DMS 273 (cell line): ENCODE data around the gene KCNQ2.

Source experiments
- DNase-seq: peaks from one replicate; lab custom pipeline; 2025; ENCODE audit not compliant: unreplicated experiment; lab: John Stamatoyannopoulos, UW

The KCNQ2 gene

DNA sequence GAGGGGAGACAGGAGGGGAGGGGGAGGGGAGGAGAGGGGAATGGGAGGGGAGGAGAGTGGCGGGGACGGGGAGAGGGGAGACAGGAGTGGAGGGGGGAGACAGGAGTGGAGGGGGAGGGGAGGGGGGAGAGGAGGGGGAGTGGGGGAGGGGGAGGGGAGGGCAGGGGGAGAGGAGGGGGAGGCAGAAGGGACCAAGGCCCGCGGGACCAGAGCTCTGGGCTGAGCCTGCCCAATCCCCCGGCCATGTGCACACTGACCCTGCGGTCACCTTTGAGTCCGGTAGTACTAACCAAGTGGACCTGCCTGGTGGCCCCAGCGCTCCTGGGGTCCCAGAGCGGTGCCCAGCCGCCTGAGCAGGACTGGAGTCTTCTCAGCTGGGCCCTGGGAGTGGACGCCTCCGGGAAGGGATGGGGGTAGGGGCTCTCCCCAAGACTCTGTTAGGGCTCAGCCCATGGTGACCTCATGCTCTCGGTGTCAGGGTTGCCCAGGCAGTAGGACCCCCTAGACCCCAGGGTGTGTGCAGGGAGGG lies 471 bp upstream of the KCNQ2 start:
- no peak for DNase-seq

DNA sequence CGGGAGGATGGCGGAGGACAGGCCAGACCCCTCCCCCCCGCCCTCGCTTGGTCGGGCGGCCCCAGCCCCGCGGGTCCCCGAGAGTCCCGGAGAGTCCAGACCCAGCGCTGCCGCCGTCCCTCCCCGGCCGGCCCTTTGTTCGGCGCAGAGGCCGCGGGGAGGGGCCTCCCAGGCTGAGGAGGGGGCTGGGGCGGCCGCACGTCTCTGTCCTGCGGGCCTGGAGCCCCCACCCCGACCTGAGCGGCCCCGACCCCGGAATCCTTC lies 806 bp downstream of the KCNQ2 start:
- no peak for DNase-seq

DNA sequence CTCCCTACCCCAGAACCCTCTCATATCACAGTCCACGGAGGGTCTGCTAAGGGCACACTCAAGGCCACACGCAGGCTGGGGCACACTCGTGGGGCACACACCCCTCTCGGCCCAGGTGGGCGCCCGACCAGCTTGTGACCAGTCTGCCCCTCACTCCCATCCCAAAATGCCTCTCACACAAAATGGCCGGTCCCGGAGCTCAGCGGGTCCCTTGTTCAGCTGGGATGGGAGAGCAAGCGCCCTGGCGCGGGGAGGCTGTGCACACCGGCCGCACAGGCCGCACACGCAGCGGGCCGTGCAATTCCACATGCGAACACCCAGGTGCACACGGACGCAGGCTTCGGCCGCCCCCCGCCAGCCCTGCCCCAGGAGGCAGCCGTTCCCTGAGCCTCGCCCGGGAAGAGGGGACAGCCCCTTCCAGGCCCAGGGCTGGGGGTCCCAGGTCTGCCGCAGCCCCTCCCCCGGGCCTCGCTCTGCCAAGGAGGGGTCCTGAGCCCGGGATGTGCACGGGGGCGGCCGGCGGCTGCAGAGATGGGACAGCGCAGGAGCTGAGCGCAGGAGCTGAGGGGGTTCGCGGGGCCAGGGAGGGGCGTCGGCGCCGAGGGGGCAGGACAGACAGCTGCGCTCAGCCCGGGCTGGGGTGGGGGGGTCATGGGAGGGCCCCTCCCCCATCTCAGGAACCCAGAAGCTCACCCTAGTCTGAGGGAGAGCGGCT lies 1.3 kb downstream of the KCNQ2 start:
- peak; percentile 75 for DNase-seq

DNA sequence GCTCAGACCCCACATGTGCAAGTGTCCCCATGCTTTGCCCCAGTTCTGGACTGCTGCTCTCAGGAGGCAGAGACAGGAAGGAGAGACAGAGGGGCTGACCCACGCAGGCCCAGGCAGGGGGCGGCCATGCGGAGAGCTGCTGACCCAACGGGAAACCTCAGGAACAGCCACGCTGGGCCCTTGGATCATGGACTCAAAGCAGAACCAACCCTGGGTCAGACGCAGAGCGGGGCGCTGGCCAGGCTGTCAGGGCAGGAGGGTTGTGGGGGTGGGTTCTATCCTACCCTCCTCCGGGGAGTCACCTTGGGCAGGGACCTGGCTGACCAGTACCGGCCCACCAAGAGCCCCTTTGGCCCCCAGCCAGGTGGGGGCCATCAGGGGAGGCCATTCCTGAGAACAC lies 2.0 kb downstream of the KCNQ2 start:
- DNase-seq = no peak

DNA sequence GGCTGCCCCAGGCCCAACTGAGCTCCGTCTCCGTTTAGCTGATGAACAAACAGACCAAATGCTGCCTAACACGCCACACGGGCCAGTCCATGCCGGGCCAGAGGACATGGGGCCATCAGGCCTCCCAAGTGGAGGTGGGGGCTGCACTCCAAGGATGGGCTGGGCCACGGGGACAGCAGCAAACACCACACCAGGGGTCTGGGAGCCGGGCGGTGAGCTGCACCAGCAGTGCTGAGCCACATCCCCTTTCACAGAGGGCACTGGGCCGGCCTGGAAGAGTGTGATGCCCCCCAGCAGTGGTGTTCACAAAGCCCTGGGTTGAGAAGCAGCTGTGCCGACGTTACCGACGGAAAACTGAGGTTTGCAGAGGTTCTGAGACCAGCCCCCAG lies 2.7 kb downstream of the KCNQ2 start:
- DNase-seq = no peak

DNA sequence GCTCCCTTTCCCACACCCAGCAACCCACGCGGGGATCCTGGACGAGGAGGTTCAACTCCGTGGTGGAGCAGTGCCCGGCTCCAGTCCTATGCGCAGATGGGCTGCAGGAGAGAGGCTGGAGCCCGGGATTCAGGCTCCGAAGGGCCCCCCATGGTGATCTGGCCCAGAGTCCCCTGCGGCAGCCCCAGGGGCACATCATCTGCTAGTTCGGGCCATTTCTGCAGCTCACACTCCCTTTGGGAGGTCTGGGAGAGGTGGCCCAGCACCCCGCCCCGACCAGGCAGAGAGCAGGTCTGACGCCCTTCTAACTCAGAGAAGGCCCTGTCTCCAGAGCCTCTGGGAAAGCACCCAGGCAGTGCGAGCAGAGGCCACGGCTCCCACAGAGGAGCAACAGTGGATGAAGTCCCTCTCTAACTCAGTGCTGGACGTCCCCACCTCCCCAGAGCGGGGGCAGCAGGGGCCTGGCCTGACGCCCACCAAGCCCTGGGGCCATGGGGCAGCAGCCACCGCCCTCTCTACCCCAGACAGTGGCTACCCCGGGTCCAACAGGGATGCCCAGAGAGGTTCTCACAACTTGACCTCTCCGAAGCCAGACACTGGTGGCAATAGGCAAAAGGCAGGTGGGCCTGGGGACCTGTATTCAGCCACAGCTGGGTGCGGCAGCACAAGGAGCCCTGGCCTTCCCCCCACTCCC lies 3.3 kb downstream of the KCNQ2 start:
- DNase-seq = peak; percentile 58

DNA sequence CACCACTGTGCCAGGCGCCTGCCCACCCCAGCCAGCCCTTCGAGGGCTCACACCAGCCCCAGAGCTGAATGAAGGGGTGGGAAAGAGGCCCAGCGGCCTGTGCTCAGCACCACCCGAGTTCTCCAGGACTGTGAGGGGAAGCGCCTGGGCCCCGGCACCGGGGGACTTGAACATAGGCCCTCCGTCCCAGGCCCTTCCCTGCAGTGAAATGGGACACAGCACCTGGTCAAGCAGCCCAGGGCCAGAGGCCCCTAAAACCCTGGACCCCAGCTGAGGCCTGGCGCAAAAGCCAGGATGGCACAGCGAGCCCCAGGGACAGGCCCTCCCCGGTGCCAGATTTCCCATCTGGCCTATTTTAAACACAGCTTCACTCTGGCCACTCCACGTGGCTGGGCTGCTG lies 4.0 kb downstream of the KCNQ2 start:
- peak; percentile 75 for DNase-seq

DNA sequence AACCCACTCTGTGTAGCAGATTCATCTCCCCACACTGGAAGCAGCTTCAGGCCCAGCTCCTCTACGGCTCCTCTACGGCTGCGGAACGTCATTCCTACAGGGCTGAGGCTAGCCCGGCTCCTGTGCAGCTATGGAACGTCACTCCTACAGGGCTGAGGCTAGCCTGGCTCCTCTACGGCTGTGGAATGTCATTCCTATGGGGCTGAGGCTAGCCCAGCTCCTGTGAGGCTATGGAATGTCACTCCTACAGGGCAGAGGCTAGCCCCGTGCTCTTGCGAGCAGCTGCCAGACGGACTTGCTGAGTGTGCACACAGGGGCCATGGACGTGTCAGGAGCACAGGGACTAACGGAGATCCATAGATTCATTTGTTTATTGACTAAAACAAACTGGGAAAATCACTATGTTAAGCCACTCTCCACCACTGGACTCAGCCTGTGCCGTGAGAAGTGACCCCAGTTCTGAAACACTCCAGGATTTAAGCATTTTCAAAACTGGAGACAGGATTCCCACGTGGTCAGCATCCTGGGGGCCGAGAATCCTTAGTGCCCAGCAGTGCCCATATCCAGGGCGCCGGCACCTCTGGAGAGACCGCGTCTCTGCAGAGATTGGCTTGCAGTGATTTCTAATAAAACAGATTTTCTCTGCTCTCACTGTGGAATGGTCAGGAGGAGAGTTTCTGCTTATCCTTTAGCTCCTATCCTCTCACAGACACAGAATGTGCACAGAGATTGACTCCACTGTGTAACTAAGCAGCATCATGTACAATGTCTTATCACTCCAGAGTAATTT lies 5.0 kb downstream of the KCNQ2 start:
- DNase-seq = no peak

DNA sequence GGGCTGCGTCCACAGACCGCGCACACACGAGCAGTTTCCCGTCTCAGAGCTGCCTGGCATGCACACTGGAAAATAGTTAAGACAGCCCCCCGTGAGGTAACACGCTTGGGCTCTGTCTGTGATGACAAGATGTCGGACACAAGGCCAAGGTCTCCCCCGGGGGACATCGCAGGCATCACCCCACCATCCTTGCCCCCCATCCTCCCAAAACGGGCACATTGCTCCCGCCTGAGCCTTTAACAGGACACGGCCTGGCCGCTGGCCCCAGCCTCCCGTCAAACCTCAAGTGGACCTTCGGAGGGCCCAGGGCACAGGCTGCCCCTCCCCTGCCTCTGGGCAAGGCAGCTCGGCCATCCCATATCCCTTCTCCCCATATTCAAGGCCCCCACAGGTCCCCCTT lies 5.6 kb downstream of the KCNQ2 start:
- DNase-seq = no peak

DNA sequence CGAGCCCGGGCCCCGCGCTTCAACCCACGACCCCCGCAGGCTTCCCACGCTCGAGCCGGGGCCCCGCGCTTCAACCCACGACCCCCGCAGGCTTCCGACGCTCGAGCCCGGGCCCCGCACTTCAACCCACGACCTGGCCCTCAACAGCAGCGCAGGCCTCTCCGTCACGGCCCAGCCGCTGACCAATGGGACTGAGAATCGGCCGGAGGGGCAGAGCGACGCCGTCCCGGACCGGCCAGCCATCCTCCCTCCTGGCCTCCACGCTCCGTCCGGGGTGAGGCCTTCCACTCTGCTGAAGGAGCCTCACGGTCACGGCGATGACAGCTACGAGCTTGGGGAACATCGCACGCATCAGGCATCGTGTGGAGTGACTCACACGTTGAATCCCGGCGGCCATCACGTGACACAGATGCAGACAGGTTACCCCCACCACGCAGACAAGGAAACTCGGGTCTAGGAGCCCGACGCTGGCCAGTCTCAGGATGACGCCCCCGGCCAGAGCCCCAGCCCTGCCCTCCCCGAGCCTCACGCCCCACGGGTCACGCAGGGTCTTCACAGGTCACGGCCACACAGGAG lies 6.1 kb downstream of the KCNQ2 start:
- no peak for DNase-seq

DNA sequence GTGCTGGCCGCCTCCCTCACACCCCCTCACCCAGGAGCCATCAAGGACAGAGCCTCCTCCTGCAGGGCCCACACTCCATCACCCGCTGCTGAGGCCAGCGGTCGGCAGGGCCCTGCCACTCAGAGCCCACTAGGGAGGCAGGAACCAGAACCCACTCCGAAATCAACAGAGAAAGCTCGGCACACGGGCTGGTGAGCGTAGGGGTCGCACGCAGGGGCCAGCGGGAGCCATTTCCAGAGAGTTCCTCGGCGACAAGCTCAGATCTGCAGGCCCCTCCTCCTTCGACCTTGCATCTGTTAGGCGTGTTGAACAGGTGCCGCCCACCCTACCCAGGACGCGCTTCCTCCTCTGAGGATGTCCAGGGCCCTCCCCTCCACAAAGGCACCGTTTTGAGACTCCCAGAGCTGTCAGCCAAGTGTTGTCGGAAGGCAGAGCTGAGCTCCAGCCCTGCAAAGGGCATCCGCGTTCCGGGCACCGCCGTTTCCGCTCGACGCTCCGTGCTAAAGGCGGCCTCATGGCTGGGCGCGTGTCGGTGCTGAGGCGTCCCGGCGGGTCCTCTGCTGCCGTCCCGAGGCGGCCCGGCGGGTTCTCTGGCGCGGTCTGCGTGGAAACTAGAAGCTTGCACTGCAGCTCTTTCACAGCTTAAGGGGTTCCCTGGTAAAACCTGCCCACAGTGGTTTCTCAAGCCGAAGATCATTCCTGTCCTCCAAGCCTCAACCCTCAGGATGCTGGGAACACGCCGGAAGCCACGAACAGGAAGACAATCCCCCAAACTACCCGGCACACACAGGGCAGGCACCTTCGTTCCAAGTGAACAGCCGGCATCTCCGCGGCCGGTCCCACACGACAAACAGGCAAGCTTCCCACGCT lies 6.8 kb downstream of the KCNQ2 start:
- no peak for DNase-seq

DNA sequence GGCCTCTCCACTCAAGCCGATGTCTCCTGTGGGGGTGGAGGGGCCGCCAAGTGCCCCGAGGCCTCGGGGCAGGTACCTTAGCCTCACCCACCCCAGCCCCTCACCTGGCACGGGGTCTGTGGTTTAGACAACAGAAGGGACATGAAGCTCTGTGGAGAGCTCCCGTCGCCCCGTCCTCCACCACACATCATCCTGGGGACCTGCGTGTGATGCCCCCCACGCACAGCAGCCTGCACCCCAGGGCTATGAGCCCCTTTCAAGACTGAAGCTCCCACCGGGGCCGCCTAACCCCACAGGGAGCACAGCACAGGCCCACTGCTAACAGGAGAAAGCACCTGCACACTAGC lies 8.2 kb downstream of the KCNQ2 start:
- no peak for DNase-seq

DNA sequence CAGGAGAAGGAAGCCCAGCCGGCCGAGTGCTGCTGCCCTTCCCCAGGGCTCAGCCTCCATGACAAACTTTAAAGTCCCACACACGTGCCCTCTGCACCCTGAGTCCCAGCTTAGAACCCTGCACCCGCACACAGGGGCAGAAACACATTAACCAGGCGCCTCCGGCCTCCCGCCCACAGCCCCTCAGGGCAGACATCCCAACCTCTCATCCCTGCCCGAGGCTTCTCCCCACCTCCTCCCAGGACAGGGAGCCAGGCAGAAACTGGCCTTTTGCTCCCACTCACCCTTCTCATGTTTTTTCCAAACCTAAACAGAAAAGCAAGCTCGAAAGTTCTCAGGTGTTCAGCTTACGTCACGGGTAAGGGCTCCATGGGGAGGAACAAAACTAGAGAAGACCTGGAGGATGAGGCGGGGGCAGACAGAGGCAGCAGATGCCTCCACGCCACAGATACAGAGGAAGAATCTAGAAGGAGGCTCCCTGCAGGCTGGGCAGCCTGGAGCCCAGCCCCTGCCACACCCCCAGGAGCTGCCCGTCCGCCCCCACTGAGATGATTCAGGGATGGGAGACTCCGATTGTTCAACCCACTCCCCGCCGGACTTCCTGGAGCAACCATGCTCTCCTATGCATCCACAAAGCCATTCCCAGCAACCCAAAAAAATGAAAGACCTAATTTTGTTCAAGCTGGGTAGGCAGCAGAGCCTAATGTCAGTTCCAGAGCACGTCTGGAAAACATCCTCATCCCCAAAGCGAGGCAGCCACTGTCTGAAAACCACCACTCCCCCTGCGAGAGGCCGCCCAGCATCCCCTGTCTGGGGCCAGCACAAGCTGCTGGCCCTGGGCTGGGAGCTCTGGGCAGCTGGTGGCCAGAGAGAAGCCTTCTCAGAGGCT lies 8.8 kb downstream of the KCNQ2 start:
- DNase-seq = no peak

DNA sequence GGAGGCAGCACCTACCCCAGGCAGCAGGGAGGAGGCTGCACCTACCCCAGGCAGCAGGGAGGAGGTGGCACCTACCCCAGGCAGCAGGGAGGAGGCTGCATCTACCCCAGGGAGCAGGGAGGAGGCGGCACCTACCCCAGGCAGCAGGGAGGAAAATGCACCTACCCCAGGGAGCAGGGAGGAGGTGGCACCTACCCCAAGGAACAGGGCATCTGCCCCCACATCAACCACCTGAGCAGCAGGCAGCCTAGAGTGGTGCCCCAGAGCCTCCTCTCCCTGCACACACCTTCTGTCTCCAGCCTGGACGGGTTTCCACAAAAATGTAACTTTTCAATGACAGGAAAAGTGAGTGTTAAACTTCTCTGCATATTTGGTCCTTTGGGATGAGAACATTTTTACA lies 10.2 kb downstream of the KCNQ2 start:
- no peak for DNase-seq

DNA sequence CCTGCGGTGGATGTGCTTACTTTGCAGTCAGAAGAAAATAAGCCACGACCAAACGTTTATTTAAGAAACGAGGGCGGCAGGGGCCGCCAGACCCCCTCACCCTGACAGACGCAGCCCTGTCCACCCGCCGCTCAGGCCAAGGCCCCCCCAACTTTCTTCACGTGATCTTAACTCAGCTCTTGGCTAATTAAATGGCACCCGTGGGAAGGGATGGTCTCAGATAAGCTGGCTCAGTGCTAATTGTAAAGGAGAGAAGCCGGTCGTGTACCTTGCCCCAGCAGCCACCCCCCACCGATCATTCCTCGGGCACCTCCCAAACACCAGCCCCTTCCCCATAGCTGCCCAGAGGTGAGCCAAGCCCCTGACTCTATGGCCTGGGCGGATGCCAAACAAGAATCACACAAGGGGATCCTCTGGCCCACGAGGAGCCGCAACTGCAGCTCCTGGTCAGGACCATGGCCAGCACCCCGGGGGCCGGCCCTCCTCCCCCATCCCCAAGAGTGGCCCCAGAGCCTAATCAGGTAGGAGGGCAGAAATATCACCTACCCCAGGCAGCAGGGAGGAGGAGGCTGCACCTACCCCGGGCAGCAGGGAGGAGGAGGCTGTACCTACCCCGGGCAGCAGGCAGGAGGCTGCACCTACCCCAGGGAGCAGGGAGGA lies 11.2 kb downstream of the KCNQ2 start:
- no peak for DNase-seq

DNA sequence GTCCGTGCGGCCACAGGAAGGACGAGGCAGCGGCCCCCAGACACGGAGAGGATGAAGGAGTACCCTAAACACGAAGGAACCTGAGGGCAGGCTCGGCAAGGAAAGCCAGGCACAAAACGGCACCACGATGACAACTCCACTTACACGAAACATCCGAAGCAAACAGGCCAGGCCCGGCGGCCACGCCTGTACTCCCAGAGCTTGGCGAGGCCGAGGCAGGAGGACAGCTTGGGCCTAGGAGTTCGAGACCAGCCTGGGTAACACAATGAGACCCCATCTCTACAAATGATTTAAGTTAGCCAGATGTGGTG lies 13.4 kb downstream of the KCNQ2 start:
- no peak for DNase-seq

DNA sequence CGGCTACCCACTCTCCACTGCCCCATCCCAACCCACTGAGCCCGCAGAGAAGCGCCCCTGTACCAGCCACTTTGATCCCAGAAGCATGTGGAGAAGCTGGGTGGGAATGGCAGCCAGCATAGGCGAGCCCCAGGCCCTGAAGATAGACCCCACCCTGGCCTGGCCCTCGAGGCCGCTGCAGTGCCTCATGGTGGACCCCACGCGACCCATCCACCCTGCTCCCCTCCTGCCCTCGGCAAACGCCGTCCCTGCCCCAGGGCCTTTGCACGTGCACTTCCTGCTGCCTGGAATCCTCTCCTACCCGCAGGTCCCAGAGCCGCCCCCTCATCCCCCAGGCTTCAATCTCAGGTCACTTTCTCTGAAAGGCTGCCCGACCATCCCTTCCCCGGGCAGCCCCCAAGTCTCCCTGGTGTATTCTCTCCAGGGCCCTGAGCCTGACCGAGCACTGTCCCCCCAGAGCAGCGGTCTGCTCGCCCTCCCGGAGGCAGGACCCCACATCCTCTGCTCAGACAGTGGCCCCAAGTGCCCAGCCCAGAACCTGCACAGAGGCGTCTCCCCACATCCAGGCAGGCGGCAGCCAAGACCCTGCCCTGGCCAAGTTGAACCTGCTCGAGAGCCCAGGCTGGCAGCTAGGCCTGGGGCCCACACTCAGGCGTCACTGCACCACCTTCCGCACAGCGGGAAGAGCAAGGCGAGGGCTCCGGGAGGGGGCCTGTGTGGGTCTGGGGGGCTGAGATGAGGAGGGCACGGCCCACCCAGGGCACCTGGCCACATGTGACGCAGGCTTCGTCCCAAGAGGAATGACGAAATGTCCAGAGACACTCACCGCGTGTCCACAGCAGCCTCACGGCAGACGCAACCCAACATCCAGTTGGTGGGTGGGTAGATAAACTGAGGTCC lies 14.0 kb downstream of the KCNQ2 start:
- DNase-seq = no peak

DNA sequence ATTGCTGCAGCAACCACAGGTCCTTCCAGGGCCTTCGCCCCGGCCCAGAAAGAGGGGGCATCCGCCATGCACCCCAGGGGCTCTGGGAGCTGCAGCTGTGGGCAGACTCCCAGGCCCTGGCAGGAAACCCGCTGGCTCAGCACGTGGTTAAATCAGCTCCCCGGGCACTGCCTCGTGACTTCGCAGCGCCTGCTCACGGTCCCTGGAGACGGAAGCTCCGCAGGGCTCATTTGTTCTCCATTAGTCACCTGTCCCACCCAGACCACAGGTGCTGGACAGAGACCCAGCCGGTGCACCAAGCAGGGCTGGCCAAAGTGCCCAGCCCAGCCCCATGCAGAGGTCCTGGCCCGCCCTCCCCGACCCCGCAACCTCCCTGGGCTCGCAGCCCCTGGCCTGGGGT lies 14.7 kb downstream of the KCNQ2 start:
- DNase-seq = peak; percentile 77
